T-helper 1 cell treated with Interleukin-12 subunit alpha and Interleukin-12 subunit beta and Interleukin-4 antibody, amounts not matched to agents 30 μg/mL and 1 μg/mL, for 36 hours (primary cell): ENCODE measurements around the gene ONECUT3.

Experiments
- H3K27ac Mint-ChIP-seq: one replicate; pipeline ENCODE4 v1.8.0; 2021; ENCODE audit warnings: mild to moderate bottlenecking, mixed read lengths
- H3K27me3 Mint-ChIP-seq: one replicate; pipeline ENCODE4 v1.8.0; 2021; ENCODE audit warnings: low read depth, mixed read lengths
- H3K36me3 Mint-ChIP-seq: one replicate; pipeline ENCODE4 v1.8.0; 2021; ENCODE audit warnings: low read depth, mixed read lengths
- H3K4me1 Mint-ChIP-seq: one replicate; pipeline ENCODE4 v1.8.0; 2021; ENCODE audit warnings: low read depth, mixed read lengths
- H3K4me3 Mint-ChIP-seq: one replicate; pipeline ENCODE4 v1.8.0; 2021; ENCODE audit warnings: mild to moderate bottlenecking, moderate library complexity, mixed read lengths
- H3K9me3 Mint-ChIP-seq: one replicate; pipeline ENCODE4 v1.8.0; 2021; ENCODE audit warnings: mixed read lengths

ONECUT3 gene

GRCh38 chr19:1765904-1766799 lies 12.8 kb downstream of the ONECUT3 start:
- no peak overlapping the region for H3K27ac Mint-ChIP-seq
- H3K4me3 Mint-ChIP-seq, result no peak overlapping the region
- H3K36me3 Mint-ChIP-seq, result no peaks in the 10 kb centered on the region
- H3K4me1 Mint-ChIP-seq, result no peaks in the 10 kb centered on the region
- peaks cover 7% of the 10 kb centered on the region for H3K9me3 Mint-ChIP-seq
- H3K27me3 Mint-ChIP-seq, result peaks cover 78% of the 10 kb centered on the region

- H3K27me3 Mint-ChIP-seq, result peaks cover 74% of the 10 kb centered on the region
- H3K4me3 Mint-ChIP-seq, result no peak overlapping the region
- H3K36me3 Mint-ChIP-seq, result no peaks in the 10 kb centered on the region
- peaks cover 11% of the 10 kb centered on the region for H3K9me3 Mint-ChIP-seq
- H3K27ac Mint-ChIP-seq, result no peak overlapping the region
- no peaks in the 10 kb centered on the region for H3K4me1 Mint-ChIP-seq
Observed at GRCh38 chr19:1766800-1767352, 13.6 kb downstream of the ONECUT3 start.

GRCh38 chr19:1767464-1767933 lies 14.2 kb downstream of the ONECUT3 start:
- Mint-ChIP-seq H3K9me3 (peaks cover 11% of the 10 kb centered on the region), H3K4me3 (no peak overlapping the region), H3K4me1 (no peaks in the 10 kb centered on the region), H3K36me3 (no peaks in the 10 kb centered on the region), H3K27me3 (peaks cover 73% of the 10 kb centered on the region), H3K27ac (no peak overlapping the region)

- Mint-ChIP-seq H3K4me3 (no peak overlapping the region), H3K27me3 (peaks cover 72% of the 10 kb centered on the region), H3K9me3 (peaks cover 11% of the 10 kb centered on the region), H3K36me3 (no peaks in the 10 kb centered on the region), H3K4me1 (no peaks in the 10 kb centered on the region), H3K27ac (no peak overlapping the region)
Observed at GRCh38 chr19:1768248-1768647, 14.9 kb downstream of the ONECUT3 start.

GRCh38 chr19:1768918-1769644 lies 15.8 kb downstream of the ONECUT3 start:
- Mint-ChIP-seq H3K27ac (no peak overlapping the region), H3K27me3 (peaks cover 68% of the 10 kb centered on the region), H3K4me3 (no peak overlapping the region), H3K36me3 (no peaks in the 10 kb centered on the region), H3K4me1 (no peaks in the 10 kb centered on the region), H3K9me3 (peaks cover 11% of the 10 kb centered on the region)

GRCh38 chr19:1769645-1769985 lies 16.3 kb downstream of the ONECUT3 start:
- Mint-ChIP-seq H3K9me3 (peaks cover 11% of the 10 kb centered on the region), H3K27me3 (peaks cover 66% of the 10 kb centered on the region), H3K4me1 (no peaks in the 10 kb centered on the region), H3K36me3 (no peaks in the 10 kb centered on the region), H3K27ac (no peak overlapping the region), H3K4me3 (no peak overlapping the region)

- H3K36me3 Mint-ChIP-seq, result no peaks in the 10 kb centered on the region
- peaks cover 11% of the 10 kb centered on the region for H3K9me3 Mint-ChIP-seq
- no peak overlapping the region for H3K4me3 Mint-ChIP-seq
- no peak overlapping the region for H3K27ac Mint-ChIP-seq
- H3K27me3 Mint-ChIP-seq, result peaks cover 53% of the 10 kb centered on the region
- no peaks in the 10 kb centered on the region for H3K4me1 Mint-ChIP-seq
Observed at GRCh38 chr19:1770866-1771576, 17.7 kb downstream of the ONECUT3 start.

- Mint-ChIP-seq H3K27ac (no peak overlapping the region), H3K4me3 (no peak overlapping the region), H3K36me3 (peaks cover 2% of the 10 kb centered on the region), H3K9me3 (peaks cover 11% of the 10 kb centered on the region), H3K4me1 (no peaks in the 10 kb centered on the region), H3K27me3 (peaks cover 49% of the 10 kb centered on the region)
Observed at GRCh38 chr19:1773184-1773583, 19.9 kb downstream of the ONECUT3 start.

GRCh38 chr19:1774989-1775772 lies 21.9 kb downstream of the ONECUT3 start:
- H3K9me3 Mint-ChIP-seq, result peaks cover 11% of the 10 kb centered on the region
- H3K36me3 Mint-ChIP-seq, result peaks cover 3% of the 10 kb centered on the region
- H3K27me3 Mint-ChIP-seq, result peaks cover 51% of the 10 kb centered on the region
- no peak overlapping the region for H3K27ac Mint-ChIP-seq
- no peak overlapping the region for H3K4me3 Mint-ChIP-seq
- no peaks in the 10 kb centered on the region for H3K4me1 Mint-ChIP-seq

GRCh38 chr19:1775951-1776605 lies 22.8 kb downstream of the ONECUT3 start:
- H3K36me3 Mint-ChIP-seq, result peaks cover 3% of the 10 kb centered on the region
- H3K9me3 Mint-ChIP-seq, result peaks cover 5% of the 10 kb centered on the region
- H3K27me3 Mint-ChIP-seq, result peaks cover 46% of the 10 kb centered on the region
- H3K4me3 Mint-ChIP-seq, result no peak overlapping the region
- no peak overlapping the region for H3K27ac Mint-ChIP-seq
- no peaks in the 10 kb centered on the region for H3K4me1 Mint-ChIP-seq

- H3K27ac Mint-ChIP-seq, result no peak overlapping the region
- peaks cover 43% of the 10 kb centered on the region for H3K27me3 Mint-ChIP-seq
- no peaks in the 10 kb centered on the region for H3K9me3 Mint-ChIP-seq
- peaks cover 3% of the 10 kb centered on the region for H3K36me3 Mint-ChIP-seq
- no peaks in the 10 kb centered on the region for H3K4me1 Mint-ChIP-seq
- no peak overlapping the region for H3K4me3 Mint-ChIP-seq
Observed at GRCh38 chr19:1776606-1777147, 23.4 kb downstream of the ONECUT3 start.

GRCh38 chr19:1777149-1777548 lies 23.8 kb downstream of the ONECUT3 start:
- Mint-ChIP-seq H3K27me3 (peaks cover 43% of the 10 kb centered on the region), H3K4me3 (no peak overlapping the region), H3K27ac (no peak overlapping the region), H3K36me3 (peaks cover 3% of the 10 kb centered on the region), H3K4me1 (no peaks in the 10 kb centered on the region), H3K9me3 (no peaks in the 10 kb centered on the region)

- no peaks in the 10 kb centered on the region for H3K4me1 Mint-ChIP-seq
- H3K36me3 Mint-ChIP-seq, result peaks cover 3% of the 10 kb centered on the region
- no peaks in the 10 kb centered on the region for H3K9me3 Mint-ChIP-seq
- H3K27me3 Mint-ChIP-seq, result peaks cover 30% of the 10 kb centered on the region
- no peak overlapping the region for H3K4me3 Mint-ChIP-seq
- no peak overlapping the region for H3K27ac Mint-ChIP-seq
Observed at GRCh38 chr19:1779574-1779973, 26.3 kb downstream of the ONECUT3 start.
